Vagina (tissue), 2 donors: Measurements from ENCODE around the gene CCL26. TPM values are rescaled to one million over a fixed set of nuclear protein-coding genes. Genes with fewer than 3 reads are reported as not detected.

Experiments
- DNase-seq, 2 donors: peaks; one replicate each; pipeline ENCODE4 v3.0.0-alpha.2; 2017; ENCODE audit errors: extremely low spot score in 2 of 2
- H3K27ac ChIP-seq: fragments of 200-600 bp; sonication (generic); one replicate; pipeline ENCODE4 v1.5.1; 2019
- H3K27me3 ChIP-seq: fragments of 200-600 bp; sonication (generic); one replicate; pipeline ENCODE4 v1.5.1; 2019
- H3K36me3 ChIP-seq, 2 donors: fragments of 200-600 bp; sonication (generic); one replicate each; pipeline ENCODE4 v1.5.1; 2017 to 2019
- H3K4me1 ChIP-seq: fragments of 200-600 bp; sonication (generic); one replicate; pipeline ENCODE4 v1.5.1; 2019
- H3K4me3 ChIP-seq, 2 donors: fragments of 200-600 bp; sonication (generic); 1 replicate in 1 of 2; 2 replicates in 1 of 2; pipeline ENCODE4 v1.5.1; 2016 to 2019
- H3K9me3 ChIP-seq: fragments of 200-600 bp; sonication (generic); one replicate; pipeline ENCODE4 v1.5.1; 2019
- CTCF ChIP-seq, 3 experiments: fragments of 450-650 bp in 2 of 3; fragments of 200-600 bp in 1 of 3; sonication (generic) in 1 of 3; IDR thresholded peaks; one replicate each; pipeline ENCODE4 v1.5.1; 2017 to 2019; ENCODE audit warnings: antibody characterized with exemption in 3 of 3, mild to moderate bottlenecking in 2 of 3, moderate library complexity in 2 of 3
- POLR2A ChIP-seq, 2 donors: fragments of 450-650 bp; IDR thresholded peaks; one replicate each; pipeline ENCODE4 v1.6.1; 2017; ENCODE audit warnings: antibody characterized with exemption in 2 of 2, mild to moderate bottlenecking in 2 of 2, moderate library complexity in 2 of 2
- POLR2AphosphoS5 ChIP-seq, 2 donors: sonication (generic); formaldehyde crosslinking; IDR thresholded peaks; one replicate each; pipeline ENCODE4 v1.9.0; 2017; ENCODE audit warnings: antibody characterized with exemption in 2 of 2, mild to moderate bottlenecking in 2 of 2, low read depth in 1 of 2; ENCODE audit not compliant: insufficient read depth in 1 of 2
- intact Hi-C: fragments of 100-400 bp; cut with DNase I; formaldehyde crosslinking; loops from one replicate; pipeline ENCODE4 v1.15.1; 2023
- total RNA-seq: library from RNA; depleted of rRNA; stranded (reverse); fragments of >200 nt; gene quantifications from one replicate; pipeline ENCODE4 v1.2.3, GENCODE V29; 2016

Gene CCL26
- total RNA-seq, 1 donor from 2014 or later = not detected

GRCh38 chr7:75811894-75812678 is 40.1 kb upstream of the CCL26 start:
- intact Hi-C loops = no loop called here
- no peaks in the 10 kb centered on the region for H3K4me1 ChIP-seq
- TF ChIP-seq POLR2A (IDR thresholded peaks at IDR 0.05) (no peak), POLR2AphosphoS5 (IDR thresholded peaks at IDR 0.05; ENCODE audit: insufficient read depth in 1 of 2, low read depth in 1 of 2) (no peak), CTCF (IDR thresholded peaks at IDR 0.05) (no peak)

DNA sequence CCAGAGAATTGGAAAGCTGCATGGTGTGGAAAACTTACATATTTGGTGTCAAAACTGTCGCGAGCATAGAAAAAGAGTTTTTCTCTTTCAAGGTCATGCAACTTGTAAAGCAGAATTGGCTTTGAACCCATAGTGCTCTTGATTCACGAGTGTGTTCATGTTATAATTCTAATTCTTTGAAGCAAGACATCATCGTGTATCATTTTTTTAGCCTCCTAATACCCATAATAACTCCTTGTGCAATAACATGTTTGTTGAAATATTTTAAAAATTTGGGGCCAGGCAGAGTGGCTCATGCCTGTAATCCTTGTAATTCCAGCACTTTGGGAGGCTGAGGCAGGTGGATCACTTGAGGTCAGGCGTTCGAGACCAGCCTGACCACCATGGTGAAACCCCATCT is 37.4 kb upstream of the CCL26 start:
- Histone ChIP-seq H3K4me1 (no peaks in the 10 kb centered on the region), H3K4me3 (no peak overlapping the region), H3K27me3 (no peaks in the 10 kb centered on the region), H3K36me3 (no peaks in the 10 kb centered on the region), H3K9me3 (peaks cover 13% of the 10 kb centered on the region), H3K27ac (no peak overlapping the region)
- intact Hi-C loops = no loop called here
- DNase-seq = no peak
- no peak for TF ChIP-seq POLR2AphosphoS5 (IDR thresholded peaks at IDR 0.05; ENCODE audit: insufficient read depth in 1 of 2, low read depth in 1 of 2)
- no peak for TF ChIP-seq POLR2A (IDR thresholded peaks at IDR 0.05)
- no peak for TF ChIP-seq CTCF (IDR thresholded peaks at IDR 0.05)

More at GRCh38 chr7:75811894-75812678, 40.1 kb upstream of the CCL26 start:
- Histone ChIP-seq H3K36me3 (no peaks in the 10 kb centered on the region), H3K27ac (no peak overlapping the region), H3K27me3 (no peaks in the 10 kb centered on the region), H3K9me3 (peaks cover 5% of the 10 kb centered on the region), H3K4me3 (no peak overlapping the region)
- no peak for DNase-seq

- no peak for DNase-seq
- intact Hi-C loops = no loop called here
- H3K27ac ChIP-seq = no peak overlapping the region
- no peak overlapping the region for H3K4me3 ChIP-seq
- TF ChIP-seq POLR2AphosphoS5 (IDR thresholded peaks at IDR 0.05; ENCODE audit: insufficient read depth in 1 of 2, low read depth in 1 of 2) (no peak), POLR2A (IDR thresholded peaks at IDR 0.05) (no peak), CTCF (IDR thresholded peaks at IDR 0.05) (no peak)
- no peaks in the 10 kb centered on the region for H3K36me3 ChIP-seq
- H3K27me3 ChIP-seq = no peaks in the 10 kb centered on the region
- H3K9me3 ChIP-seq = peaks cover 13% of the 10 kb centered on the region
- H3K4me1 ChIP-seq = no peaks in the 10 kb centered on the region
These were observed 36.1 kb upstream of the CCL26 start for GRCh38 chr7:75808106-75808505.

DNA sequence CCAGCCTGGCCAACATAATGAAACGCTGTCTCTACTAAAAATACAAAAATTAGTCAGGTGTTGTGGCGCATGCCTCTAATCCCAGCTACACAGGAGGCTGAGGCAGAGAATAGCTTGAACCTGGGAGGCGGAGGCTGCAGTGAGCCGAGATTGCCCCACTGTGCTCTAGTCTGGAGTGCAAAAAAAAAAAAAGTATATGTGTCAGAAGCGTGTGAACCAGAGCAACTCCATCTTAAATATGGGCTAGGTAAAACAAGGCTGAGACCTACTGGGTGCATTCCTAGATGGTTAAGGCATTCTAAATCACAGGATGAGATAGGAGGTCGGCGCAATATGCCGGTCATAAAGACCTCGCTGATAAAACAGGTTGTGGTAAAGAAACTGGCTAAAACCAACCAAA is 35.4 kb upstream of the CCL26 start:
- no peak for DNase-seq
- no peak overlapping the region for H3K4me3 ChIP-seq
- no peaks in the 10 kb centered on the region for H3K27me3 ChIP-seq
- no peaks in the 10 kb centered on the region for H3K4me1 ChIP-seq
- H3K9me3 ChIP-seq = peaks cover 13% of the 10 kb centered on the region
- TF ChIP-seq CTCF (IDR thresholded peaks at IDR 0.05) (no peak), POLR2A (IDR thresholded peaks at IDR 0.05) (no peak), POLR2AphosphoS5 (IDR thresholded peaks at IDR 0.05; ENCODE audit: insufficient read depth in 1 of 2, low read depth in 1 of 2) (no peak)
- no peak overlapping the region for H3K27ac ChIP-seq
- intact Hi-C loops = no loop called here
- no peaks in the 10 kb centered on the region for H3K36me3 ChIP-seq

- Histone ChIP-seq H3K36me3 (no peaks in the 10 kb centered on the region), H3K27me3 (no peaks in the 10 kb centered on the region), H3K4me1 (no peaks in the 10 kb centered on the region), H3K9me3 (peaks cover 13% of the 10 kb centered on the region), H3K4me3 (no peak overlapping the region), H3K27ac (no peak overlapping the region)
- intact Hi-C loops = no loop called here
- no peak for DNase-seq
- TF ChIP-seq CTCF (IDR thresholded peaks at IDR 0.05) (no peak), POLR2A (IDR thresholded peaks at IDR 0.05) (no peak), POLR2AphosphoS5 (IDR thresholded peaks at IDR 0.05; ENCODE audit: insufficient read depth in 1 of 2, low read depth in 1 of 2) (no peak)
These were observed 34.7 kb upstream of the CCL26 start for GRCh38 chr7:75806560-75807307.
